NAMALWA (cell line): ENCODE data around the gene AGAP1.
"Not testable (repeated sequence)": the region's sequence is repeated elsewhere in the genome, so short reads cannot be mapped to it uniquely, and the experiment has no call there.

ENCODE experiments used
- DNase-seq: peaks from one replicate; pipeline ENCODE4 v3.0.0-alpha.2; 2015; ENCODE audit warnings: low spot score

The AGAP1 gene

DNA sequence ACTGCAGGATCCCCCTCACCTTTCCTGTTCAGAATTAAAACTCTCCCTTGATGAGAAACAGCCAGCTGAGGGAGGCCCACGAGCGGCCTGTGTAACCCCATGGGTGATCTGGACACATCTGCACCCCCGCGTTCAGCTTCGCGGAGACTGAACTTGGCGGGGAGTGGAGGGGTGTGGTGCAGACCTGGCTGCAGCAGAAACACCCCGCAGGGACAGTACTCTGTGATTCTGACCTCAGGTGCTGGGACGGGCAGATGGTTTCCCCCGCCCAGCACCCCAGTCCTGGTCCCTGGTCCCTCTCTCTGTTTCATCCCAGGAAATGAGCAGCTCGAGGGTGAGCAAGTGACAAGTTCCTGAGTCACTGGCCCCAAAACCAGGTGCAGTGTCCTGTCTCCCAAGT lies 633.2 kb downstream of the AGAP1 start:
- DNase-seq = no peak

- DNase-seq = no peak
These were observed 634.5 kb downstream of the AGAP1 start for GRCh38 chr2:236128321-236128720.

- no peak for DNase-seq
These were observed 636.1 kb downstream of the AGAP1 start for GRCh38 chr2:236129935-236130334.

DNA sequence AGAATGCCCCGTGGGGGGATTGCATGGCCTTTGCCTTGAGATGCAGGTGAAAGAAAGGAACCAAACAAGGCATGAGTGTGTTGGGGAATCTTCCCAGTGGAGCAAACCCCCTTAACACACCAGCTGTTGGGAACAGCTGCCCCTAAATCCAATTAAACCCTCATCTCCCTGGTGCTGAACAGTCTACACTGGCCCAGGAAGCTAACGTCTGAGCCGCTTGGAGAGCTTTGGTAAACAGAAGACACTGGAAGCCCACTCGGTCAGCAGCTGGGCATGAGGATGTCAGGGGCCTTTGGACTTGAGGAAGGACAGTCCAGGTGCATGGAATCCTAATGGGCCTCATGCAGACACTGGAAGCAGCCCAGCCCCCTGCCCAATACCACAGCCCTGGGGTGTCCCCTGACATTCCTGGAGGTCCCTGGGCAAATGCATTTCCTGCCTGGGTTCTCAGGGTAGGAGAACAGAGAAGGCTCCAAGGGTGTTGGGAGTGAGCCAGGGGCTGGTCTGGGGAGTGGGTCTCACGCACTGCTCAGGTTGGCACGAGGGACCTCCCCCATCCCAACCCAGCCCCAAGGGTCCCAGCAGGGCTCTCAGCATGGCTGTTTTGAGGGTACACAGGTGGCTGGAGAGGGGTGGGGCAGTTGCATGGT lies 636.6 kb downstream of the AGAP1 start:
- DNase-seq = no peak

- no peak for DNase-seq
These were observed 637.3 kb downstream of the AGAP1 start for GRCh38 chr2:236131073-236131692.

- no peak for DNase-seq
These were observed 639.7 kb downstream of the AGAP1 start for GRCh38 chr2:236133410-236134012.

GRCh38 chr2:236136538-236136937 lies 642.7 kb downstream of the AGAP1 start:
- DNase-seq = no peak

DNA sequence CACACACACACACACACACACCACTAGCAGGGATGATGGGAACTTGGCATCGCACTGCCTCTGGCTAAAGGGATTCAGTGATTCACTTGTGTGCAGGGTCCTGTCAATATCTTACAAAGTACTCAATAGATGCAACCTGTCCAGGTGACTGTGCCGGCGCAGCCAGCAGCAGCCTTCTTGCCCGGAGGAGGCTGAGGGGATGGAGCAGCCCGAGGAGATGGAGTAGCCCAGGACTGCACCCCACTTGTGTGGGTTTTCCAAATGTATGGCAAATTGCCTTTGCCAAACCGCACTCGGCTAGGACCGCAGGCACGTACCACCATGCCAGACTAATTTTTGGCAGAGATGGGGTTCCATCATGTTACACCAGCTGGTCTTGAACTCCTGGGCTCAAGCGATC lies 643.2 kb downstream of the AGAP1 start:
- no peak for DNase-seq

GRCh38 chr2:236141616-236142015 lies 647.8 kb downstream of the AGAP1 start:
- not testable (repeated sequence) for DNase-seq

DNA sequence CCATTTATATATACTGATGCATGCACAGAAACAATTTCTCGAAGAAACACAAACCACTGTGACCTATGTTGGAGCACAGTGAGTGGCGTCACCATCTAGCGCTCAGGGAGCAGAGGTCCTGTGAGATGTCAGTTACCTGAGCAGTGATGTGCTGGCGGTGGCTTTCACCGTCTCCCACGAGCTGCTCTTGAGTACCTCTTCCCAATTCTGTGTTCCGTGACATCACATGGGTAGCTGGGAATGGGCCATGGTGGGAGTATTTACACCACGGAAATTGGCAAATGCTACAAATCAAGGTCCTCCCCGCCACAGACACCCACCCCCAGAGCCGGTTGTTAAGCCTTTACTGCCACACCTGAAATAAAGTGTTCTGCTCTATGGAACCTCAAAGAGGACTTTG lies 650.0 kb downstream of the AGAP1 start:
- DNase-seq = no peak

DNA sequence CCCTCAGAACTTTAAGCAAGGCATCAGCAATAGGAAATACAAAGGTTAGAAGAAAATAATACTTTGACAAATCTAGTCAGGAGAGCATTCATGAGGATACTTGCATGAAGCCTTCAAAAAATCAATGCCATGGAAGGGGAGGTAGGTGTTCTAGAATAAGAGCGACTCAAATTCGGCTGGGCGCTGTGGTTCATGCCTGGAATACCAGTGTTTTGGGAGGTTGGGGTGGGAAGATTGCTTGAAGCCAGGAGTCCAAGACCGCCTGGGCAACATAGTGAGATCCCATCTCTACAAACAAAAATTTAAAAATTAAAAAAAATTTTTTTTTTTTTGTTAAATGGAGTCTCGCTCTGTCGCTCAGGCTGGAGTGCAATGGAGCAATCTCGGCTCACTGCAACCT lies 652.6 kb downstream of the AGAP1 start:
- DNase-seq = no peak

GRCh38 chr2:236155406-236155805 lies 661.6 kb downstream of the AGAP1 start:
- DNase-seq = no peak

- DNase-seq = no peak
These were observed 662.4 kb downstream of the AGAP1 start for GRCh38 chr2:236156095-236156859.

- no peak for DNase-seq
These were observed 663.0 kb downstream of the AGAP1 start for GRCh38 chr2:236156860-236157194.

GRCh38 chr2:236157366-236157765 lies 663.5 kb downstream of the AGAP1 start:
- DNase-seq = no peak

- DNase-seq = no peak
These were observed 664.1 kb downstream of the AGAP1 start for GRCh38 chr2:236157815-236158498.

GRCh38 chr2:236158969-236159777 lies 665.3 kb downstream of the AGAP1 start:
- DNase-seq = no peak

DNA sequence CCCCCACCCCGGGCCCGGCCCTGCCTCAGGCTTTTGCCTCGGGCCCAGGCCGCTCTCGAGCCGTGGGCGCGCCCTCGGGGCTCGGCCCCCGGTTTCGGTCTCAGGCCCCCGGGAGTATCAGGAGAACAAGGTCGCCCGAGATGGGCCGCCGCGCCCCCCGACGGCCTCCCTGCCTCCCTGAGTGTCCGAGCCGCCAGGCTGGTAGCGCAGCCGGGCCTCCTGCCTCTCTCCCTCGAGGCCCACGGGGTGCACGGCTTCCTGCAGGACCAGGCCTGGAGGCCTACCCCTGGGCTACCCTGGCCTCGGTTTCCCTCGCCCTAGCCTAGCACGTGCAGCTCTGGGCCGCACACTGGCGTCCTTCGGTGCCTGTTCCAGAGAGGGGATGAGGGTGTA lies 665.9 kb downstream of the AGAP1 start:
- DNase-seq = no peak

DNA sequence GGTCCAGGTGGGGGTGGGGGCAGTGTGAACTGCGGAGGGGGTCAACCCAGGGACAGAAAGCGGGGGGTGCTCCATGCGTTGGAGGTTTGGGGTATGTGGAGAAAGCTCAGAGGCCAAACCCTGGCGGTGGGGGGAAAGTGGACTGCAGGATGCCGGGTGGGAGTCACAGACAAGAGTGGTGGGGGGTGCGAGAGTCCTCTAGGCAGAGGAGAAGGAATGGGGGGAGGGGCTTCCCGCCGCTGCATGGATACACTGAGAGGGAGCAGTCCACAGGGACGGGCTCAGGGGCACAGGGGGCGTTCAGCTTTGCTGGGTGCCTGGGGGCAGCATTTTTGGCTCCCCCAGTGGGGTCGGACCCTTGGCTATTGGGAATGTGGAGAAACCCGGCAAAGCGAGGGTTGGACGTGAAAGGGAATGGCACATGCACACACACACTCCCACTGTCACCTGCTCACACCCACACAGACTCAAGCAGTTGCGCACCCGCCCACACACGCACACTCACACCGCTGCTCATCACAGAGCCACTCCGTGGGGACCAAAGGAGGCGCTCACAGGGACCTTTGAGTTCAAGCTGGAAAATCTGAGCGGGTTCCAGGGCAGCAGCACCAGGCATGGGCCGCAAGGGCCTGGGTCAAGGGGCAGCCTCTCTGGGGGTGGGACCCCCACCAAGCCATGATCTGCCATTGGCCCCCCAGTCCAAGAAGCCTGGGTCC lies 666.7 kb downstream of the AGAP1 start:
- DNase-seq = no peak

GRCh38 chr2:236161082-236161462 lies 667.2 kb downstream of the AGAP1 start:
- no peak for DNase-seq

DNA sequence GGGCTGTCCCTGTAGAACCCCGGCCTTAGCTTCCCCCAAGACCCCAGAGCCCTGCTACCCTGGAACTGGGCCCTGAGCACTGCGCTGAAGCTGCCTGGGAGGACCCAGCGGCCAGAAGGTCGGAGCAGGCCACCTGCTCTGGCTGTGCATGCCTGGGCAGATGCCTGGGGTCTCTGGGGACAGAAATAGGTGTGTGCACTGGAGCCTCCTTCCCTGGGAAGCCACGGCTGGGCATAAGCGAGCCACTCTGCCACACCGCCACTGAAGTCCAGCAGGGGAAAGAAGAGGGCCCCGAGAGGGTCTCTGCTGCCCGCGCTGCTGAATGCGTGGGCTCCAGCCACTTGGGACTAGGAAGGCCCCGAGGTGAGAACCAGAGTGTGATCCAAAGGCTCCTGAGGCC lies 667.7 kb downstream of the AGAP1 start:
- no peak for DNase-seq
